ENCODE data around the gene HARBI1.

DNA sequence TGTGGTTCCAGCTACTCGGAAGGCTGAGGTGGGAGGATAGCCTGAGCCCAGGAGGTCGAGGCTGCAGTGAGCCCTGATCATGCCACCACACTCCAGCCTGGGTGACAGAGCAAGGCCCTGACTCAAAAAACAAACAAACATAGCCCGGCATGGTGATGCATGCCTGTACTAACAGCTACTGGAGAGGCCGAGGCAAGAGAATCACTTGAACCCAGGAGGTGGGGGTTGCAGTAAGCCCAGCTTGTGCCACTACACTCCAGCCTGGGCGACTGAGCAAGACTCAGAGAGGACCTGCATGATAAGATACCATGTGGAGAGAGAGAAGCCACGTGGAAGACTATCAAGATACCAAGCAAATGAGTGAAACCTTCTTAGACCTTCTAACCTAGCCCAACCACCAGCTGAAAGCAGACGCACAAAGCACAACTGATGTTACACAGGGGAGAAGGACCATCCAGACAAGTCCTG, 59.3 kb downstream of the HARBI1 start:
- TF ChIP-seq CTCF (IDR thresholded peaks at IDR 0.05) (no peak), POLR2A (IDR thresholded peaks at IDR 0.05) (no peak)
